PC-3 (cell line): Measurements from ENCODE around the gene NKAIN2. TPM values are rescaled to one million over a fixed set of nuclear protein-coding genes. Genes with fewer than 3 reads are reported as not detected.

ENCODE experiments used
- ATAC-seq: fragments of 200-7000 bp; cut with Tn5 transposase; 2 replicates; pipeline ENCODE4 v1.9.1; 2020; ENCODE audit warnings: mild to moderate bottlenecking, moderate library complexity
- BruUV-seq: library from RNA; stranded (reverse); fragments of 400-500 nt; replicated peaks from 2 replicates; lab custom pipeline; 2021; lab: Mats Ljungman, UMichigan
- CTCF ChIA-PET: fragments of 300-600 bp; sonication (Branson Sonifier 250); formaldehyde crosslinking; loops from one replicate; lab custom pipeline; 2022; ENCODE audit warnings: antibody characterized with exemption; lab: Charles Lee
- POLR2A ChIA-PET: fragments of 300-600 bp; sonication (Branson Sonifier 250); formaldehyde crosslinking; loops from one replicate; lab custom pipeline; 2022; ENCODE audit warnings: antibody characterized with exemption; ENCODE audit not compliant: unreplicated experiment; lab: Charles Lee
- DNase-seq: peaks from one replicate; pipeline ENCODE4 v3.0.0-alpha.2; 2015
- H2AFZ ChIP-seq: fragments of 300-600 bp; sonication (generic); 2 replicates; pipeline ENCODE4 v1.6.0; 2016; ENCODE audit warnings: antibody characterized with exemption, low read length
- H3F3A ChIP-seq: fragments of 300-600 bp; sonication (generic); one replicate; pipeline ENCODE4 v1.6.0; 2017; ENCODE audit warnings: antibody characterized with exemption, low read length, control low read depth, mild to moderate bottlenecking; ENCODE audit not compliant: unreplicated experiment
- H3K27ac ChIP-seq: fragments of 300-600 bp; sonication (generic); 2 replicates; pipeline ENCODE4 v1.5.1; 2016; ENCODE audit warnings: mild to moderate bottlenecking, low read length
- H3K27me3 ChIP-seq: fragments of 300-600 bp; sonication (generic); 2 replicates; pipeline ENCODE4 v1.6.1; 2016; ENCODE audit warnings: low read length, mixed read lengths
- H3K36me3 ChIP-seq: fragments of 300-600 bp; sonication (generic); 2 replicates; pipeline ENCODE4 v1.6.1; 2016; ENCODE audit warnings: low read depth, mixed run types, low read length, mixed read lengths
- H3K4me1 ChIP-seq: fragments of 300-600 bp; sonication (generic); 2 replicates; pipeline ENCODE4 v1.5.1; 2016; ENCODE audit warnings: low read length; ENCODE audit not compliant: insufficient read depth
- H3K4me2 ChIP-seq: fragments of 300-600 bp; sonication (generic); 2 replicates; pipeline ENCODE4 v1.6.0; 2016; ENCODE audit warnings: low read length
- H3K4me3 ChIP-seq: fragments of 300-600 bp; sonication (generic); 2 replicates; pipeline ENCODE4 v1.5.1; 2016; ENCODE audit warnings: mild to moderate bottlenecking, low read length, mixed read lengths
- H3K79me2 ChIP-seq: fragments of 300-600 bp; sonication (generic); 2 replicates; pipeline ENCODE4 v1.6.1; 2017; ENCODE audit warnings: low read length, mixed read lengths
- H3K9ac ChIP-seq: fragments of 300-600 bp; sonication (generic); 2 replicates; pipeline ENCODE4 v1.6.0; 2016; ENCODE audit warnings: mild to moderate bottlenecking, low read length
- H3K9me2 ChIP-seq: fragments of 300-600 bp; sonication (generic); replicated peaks from 2 replicates; pipeline ENCODE4 v1.6.1; 2016; ENCODE audit warnings: mixed run types, low read length, mixed read lengths
- H3K9me3 ChIP-seq: fragments of 300-600 bp; sonication (generic); 2 replicates; pipeline ENCODE4 v1.6.1; 2016; ENCODE audit warnings: low read length, mixed read lengths
- H4K20me1 ChIP-seq: fragments of 300-600 bp; sonication (generic); 2 replicates; pipeline ENCODE4 v1.6.1; 2016; ENCODE audit warnings: low read length, mixed read lengths
- EZH2 ChIP-seq: fragments of 300-600 bp; sonication (generic); IDR thresholded peaks from one replicate; pipeline ENCODE4 v1.6.1; 2017; ENCODE audit warnings: antibody characterized with exemption, mild to moderate bottlenecking, low read length; ENCODE audit not compliant: unreplicated experiment
- EZH2phosphoT487 ChIP-seq: fragments of 300-600 bp; sonication (generic); IDR thresholded peaks from 2 replicates; pipeline ENCODE4 v1.6.1; 2018; ENCODE audit warnings: mild to moderate bottlenecking, antibody characterized with exemption, low read length, borderline replicate concordance
- intact Hi-C: fragments of 100-400 bp; cut with micrococcal nuclease; formaldehyde crosslinking; loops from 2 replicates; pipeline ENCODE4 v1.9.0; 2023
- total RNA-seq: library from RNA; depleted of rRNA; stranded (reverse); fragments of >200 nt; gene quantifications from 2 replicates; pipeline ENCODE4 v1.2.3, GENCODE V29; 2014
- TF ChIP-seq, protein P1 (sequence below): fragments of 300-600 bp; sonication (generic); conservative IDR thresholded peaks from 2 replicates; pipeline ENCODE4 v1.5.1; 2017; ENCODE audit warnings: antibody characterized with exemption, low read depth, mild to moderate bottlenecking, low read length

The NKAIN2 gene
- total RNA-seq, 1 experiment from 2014 or later: not detected

DNA sequence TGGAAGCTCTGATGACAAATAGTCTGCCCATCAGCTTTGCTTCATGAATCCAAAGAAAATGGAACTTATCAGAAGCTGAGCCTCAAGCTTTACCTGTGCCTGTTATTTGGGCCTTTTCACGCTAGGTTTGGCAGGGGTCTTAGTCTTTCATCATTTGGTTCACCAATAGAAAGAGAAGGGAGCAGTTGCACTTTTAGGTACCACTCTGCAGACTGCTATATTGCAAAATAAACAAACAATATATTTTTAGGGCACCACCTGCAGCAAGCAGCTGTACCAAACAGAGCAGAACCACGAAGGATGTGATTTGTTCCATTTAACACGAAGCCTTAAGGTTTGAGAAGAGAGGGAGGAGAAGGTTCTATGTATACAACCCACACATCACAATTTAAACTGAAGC is 867.1 kb downstream of the NKAIN2 start:
- Histone ChIP-seq H3K4me3 (no peak overlapping the region), H3K36me3 (no peaks in the 10 kb centered on the region), H3K4me1 (no peaks in the 10 kb centered on the region), H4K20me1 (no peaks in the 10 kb centered on the region), H2AFZ (no peak overlapping the region), H3K9ac (no peak overlapping the region), H3K4me2 (no peak overlapping the region), H3K27ac (no peak overlapping the region), H3F3A (no peaks in the 10 kb centered on the region), H3K79me2 (no peaks in the 10 kb centered on the region), H3K9me2 (no peaks in the 10 kb centered on the region), H3K27me3 (no peaks in the 10 kb centered on the region), H3K9me3 (no peaks in the 10 kb centered on the region)
- BruUV-seq: no TSS peak
- ChIA-PET CTCF (no interaction called here), POLR2A (no interaction called here)
- no peak for ATAC-seq
- no peak for DNase-seq
- TF ChIP-seq EZH2 (no peak), EZH2phosphoT487 (no peak)
- TF ChIP-seq, protein P1, sequence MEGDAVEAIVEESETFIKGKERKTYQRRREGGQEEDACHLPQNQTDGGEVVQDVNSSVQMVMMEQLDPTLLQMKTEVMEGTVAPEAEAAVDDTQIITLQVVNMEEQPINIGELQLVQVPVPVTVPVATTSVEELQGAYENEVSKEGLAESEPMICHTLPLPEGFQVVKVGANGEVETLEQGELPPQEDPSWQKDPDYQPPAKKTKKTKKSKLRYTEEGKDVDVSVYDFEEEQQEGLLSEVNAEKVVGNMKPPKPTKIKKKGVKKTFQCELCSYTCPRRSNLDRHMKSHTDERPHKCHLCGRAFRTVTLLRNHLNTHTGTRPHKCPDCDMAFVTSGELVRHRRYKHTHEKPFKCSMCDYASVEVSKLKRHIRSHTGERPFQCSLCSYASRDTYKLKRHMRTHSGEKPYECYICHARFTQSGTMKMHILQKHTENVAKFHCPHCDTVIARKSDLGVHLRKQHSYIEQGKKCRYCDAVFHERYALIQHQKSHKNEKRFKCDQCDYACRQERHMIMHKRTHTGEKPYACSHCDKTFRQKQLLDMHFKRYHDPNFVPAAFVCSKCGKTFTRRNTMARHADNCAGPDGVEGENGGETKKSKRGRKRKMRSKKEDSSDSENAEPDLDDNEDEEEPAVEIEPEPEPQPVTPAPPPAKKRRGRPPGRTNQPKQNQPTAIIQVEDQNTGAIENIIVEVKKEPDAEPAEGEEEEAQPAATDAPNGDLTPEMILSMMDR: no peak
- intact Hi-C loops: no loop called here

DNA sequence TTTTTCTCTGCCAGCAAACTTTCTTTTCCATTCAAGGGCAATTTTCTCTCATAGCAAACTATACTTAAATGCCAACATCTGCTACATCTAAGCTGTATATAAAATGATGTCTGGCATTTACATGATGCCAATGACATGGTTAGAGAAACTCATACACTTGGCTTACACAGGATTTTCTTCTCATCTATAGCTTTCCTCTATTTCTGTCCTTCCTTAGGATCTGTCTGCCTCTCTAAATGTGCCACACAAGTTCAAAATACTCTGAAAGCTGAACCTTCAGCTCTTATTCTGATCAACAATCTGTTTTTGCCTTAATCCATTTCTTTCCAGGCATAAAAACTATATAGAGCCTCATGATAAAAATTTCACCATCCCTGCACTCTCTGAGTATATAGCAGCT is 867.7 kb downstream of the NKAIN2 start:
- no peak overlapping the region for H2AFZ ChIP-seq
- H3K79me2 ChIP-seq: no peaks in the 10 kb centered on the region
- H3K9me2 ChIP-seq: no peaks in the 10 kb centered on the region
- DNase-seq (no peak), ATAC-seq (no peak)
- no peak overlapping the region for H3K9ac ChIP-seq
- H4K20me1 ChIP-seq: no peaks in the 10 kb centered on the region
- no peaks in the 10 kb centered on the region for H3K36me3 ChIP-seq
- intact Hi-C loops: no loop called here
- H3K4me1 ChIP-seq: no peaks in the 10 kb centered on the region
- POLR2A ChIA-PET: no interaction called here
- no peaks in the 10 kb centered on the region for H3K27me3 ChIP-seq
- CTCF ChIA-PET: no interaction called here
- H3K9me3 ChIP-seq: no peaks in the 10 kb centered on the region
- H3K27ac ChIP-seq: no peak overlapping the region
- H3K4me2 ChIP-seq: no peak overlapping the region
- no peak overlapping the region for H3K4me3 ChIP-seq
- BruUV-seq: no TSS peak
- TF ChIP-seq EZH2 (no peak), EZH2phosphoT487 (no peak)
- TF ChIP-seq, protein P1: no peak
- H3F3A ChIP-seq: no peaks in the 10 kb centered on the region

DNA sequence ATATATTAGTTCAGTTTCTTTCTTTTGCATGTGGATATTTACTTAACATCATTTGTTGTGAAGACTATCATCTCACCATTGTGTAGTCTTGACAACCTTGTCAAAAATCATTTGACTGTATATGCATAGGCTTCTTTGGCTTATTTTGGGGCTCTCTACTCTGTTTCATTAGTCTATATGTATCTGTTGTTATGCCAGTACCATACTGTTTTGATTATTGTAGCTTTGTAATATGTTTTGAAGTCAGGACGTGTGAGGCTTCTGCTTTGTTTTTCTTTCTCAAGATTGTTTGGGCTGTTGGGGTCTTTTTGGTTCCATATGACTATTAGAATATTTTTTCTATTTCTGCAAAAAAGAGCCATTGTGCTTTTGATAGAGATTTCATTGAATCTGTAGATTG is 870.4 kb downstream of the NKAIN2 start:
- Histone ChIP-seq H3K9ac (no peak overlapping the region), H3K4me1 (no peaks in the 10 kb centered on the region), H3K9me2 (no peaks in the 10 kb centered on the region), H3F3A (no peaks in the 10 kb centered on the region), H3K27ac (no peak overlapping the region), H2AFZ (no peak overlapping the region), H4K20me1 (no peaks in the 10 kb centered on the region), H3K36me3 (no peaks in the 10 kb centered on the region), H3K4me3 (no peak overlapping the region), H3K27me3 (no peaks in the 10 kb centered on the region), H3K4me2 (no peak overlapping the region), H3K9me3 (no peaks in the 10 kb centered on the region), H3K79me2 (no peaks in the 10 kb centered on the region)
- ATAC-seq (no peak), DNase-seq (no peak)
- ChIA-PET CTCF (no interaction called here), POLR2A (no interaction called here)
- no TSS peak for BruUV-seq
- TF ChIP-seq EZH2phosphoT487: no peak
- TF ChIP-seq EZH2: no peak
- TF ChIP-seq, protein P1: no peak
- intact Hi-C loops: no loop called here
